Measurements from ENCODE around the gene ATG7.

DNA sequence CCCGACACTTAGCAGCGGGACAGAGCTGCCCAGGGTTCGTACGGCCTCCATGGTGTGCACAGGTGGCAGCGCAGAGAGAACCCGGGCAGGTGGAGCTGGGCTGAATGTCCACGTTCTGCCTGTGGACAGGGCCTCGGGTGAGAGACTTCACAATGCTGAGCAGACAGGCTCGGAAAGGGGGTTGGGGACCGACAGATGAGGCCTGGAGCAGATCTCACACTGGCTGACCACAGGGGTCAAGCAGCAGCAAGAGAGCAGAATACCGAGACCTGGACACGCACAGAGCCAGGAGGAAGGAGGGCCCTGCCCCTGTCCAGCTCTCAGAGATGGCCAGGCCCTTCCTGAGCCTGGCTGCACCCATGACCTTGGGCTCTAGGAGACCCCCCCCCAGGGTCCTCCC lies 288.5 kb downstream of the ATG7 start:
- TF ChIP-seq POLR2AphosphoS5 (IDR thresholded peaks at IDR 0.05; ENCODE audit: low read depth, low read length) (no peak), TAF1 (IDR thresholded peaks at IDR 0.05; ENCODE audit: borderline replicate concordance, low read depth, low read length) (no peak)

Data from GM12892 (cell line).